ENCODE results near the gene GRIN2C.
"Not testable (repeated sequence)": the region's sequence is repeated elsewhere in the genome, so short reads cannot be mapped to it uniquely, and the experiment has no call there.

GRIN2C gene

DNA sequence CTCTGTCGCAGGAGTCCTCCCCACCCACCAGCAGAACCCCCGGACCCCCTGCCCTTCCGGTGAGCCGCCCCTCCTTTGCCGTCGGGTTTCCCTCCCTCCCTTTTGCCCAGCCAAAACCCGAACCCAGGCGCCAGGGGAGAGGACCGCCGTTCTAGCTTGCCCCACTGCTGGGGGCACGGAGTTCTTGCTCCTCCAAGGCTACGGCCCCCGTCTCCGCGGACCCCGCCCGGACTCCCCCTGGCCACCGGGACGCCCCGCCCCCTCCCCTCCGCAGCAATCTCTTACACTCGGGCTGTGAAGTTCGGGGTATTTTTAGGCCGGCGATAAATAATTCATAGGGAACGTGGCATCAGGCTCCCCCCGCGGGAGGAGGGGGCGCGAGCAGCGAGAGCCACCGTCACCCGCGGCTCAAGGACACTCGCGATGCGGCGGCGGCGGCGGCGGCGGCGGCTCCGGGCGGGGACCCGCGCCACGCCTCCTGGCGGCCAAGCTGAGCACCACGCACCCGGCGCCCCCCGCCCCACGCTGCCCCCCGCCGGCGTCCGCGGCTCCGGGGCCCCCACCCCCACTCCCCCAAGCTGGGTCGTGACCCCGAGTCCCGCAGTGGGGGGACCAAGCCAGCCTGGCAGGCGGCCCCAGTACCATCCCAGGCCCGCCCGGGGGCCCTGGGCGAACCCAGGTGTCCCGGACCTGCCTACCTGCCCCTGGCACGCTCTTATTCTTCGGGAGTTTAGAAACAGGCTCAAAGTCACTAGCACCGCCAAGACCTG, at the start of gene GRIN2C:
TSS of gene GRIN2C (minus strand) at position 427 of the 770 bp plus-strand sequence. CDS start 4,793 bp downstream, outside the sequence.
- no peak for DNase-seq

DNA sequence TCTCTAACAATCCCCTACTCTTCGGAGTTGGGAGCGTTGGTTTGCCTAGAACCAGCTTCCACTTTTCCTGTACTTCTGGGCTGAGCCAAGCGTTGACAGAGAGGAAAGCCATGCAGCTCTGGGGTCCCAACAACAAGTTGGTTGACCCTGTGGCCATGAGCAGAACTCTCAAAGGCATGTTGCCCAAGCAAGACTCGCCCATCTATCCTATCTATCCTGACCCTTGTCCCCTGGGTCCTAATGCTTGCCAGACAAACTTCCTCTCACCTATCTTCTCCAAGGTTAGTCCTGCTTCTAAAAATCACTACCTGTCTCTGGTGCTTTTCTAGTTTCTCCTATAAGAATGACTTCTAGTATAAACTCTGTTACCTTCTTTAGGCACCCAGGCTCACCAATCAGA, 49.4 kb upstream of the GRIN2C start:
- DNase-seq: not testable (repeated sequence)

- DNase-seq: no peak
Observed at GRCh38 chr17:74907012-74907411, 47.3 kb upstream of the GRIN2C start.

- not testable (repeated sequence) for DNase-seq
Observed at GRCh38 chr17:74906214-74906793, 46.6 kb upstream of the GRIN2C start.

DNA sequence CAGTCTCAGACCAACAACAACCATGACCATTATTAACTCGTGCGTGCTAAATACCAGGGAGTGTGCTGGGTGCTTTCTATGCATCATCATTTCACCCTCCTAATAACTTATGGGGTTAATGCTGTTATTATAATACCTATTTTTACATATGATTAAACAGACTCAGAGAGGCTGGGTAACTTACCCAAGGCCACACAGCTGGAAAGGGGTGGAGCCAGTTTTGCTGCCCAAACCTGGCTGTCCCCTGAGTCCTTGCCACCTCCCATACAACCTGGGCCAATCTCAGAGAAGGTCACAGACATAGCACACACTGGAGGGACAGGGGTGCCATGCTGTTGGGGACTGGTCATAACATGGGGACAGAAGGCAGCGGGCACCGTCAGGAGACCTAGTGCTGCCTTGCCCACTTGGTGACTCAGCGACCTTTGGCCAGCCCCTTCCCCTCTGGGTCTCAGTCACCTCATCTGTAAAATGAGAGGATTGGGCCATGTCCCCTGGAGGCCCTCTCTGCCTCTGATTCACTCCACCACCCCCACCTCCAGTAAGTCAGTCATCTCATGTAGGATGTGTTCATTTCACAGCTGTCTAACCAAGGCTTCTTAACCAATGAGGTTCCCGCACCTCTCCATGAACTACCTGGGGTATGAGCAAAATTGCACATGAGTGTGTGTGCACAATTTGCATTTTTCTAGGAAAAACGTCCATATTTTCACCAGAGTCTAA, 45.2 kb upstream of the GRIN2C start:
- no peak for DNase-seq

- DNase-seq: no peak
Observed at GRCh38 chr17:74903671-74904070, 44.0 kb upstream of the GRIN2C start.

GRCh38 chr17:74903034-74903433, 43.3 kb upstream of the GRIN2C start:
- DNase-seq: no peak

GRCh38 chr17:74901353-74902135, 41.9 kb upstream of the GRIN2C start:
- DNase-seq: no peak

DNA sequence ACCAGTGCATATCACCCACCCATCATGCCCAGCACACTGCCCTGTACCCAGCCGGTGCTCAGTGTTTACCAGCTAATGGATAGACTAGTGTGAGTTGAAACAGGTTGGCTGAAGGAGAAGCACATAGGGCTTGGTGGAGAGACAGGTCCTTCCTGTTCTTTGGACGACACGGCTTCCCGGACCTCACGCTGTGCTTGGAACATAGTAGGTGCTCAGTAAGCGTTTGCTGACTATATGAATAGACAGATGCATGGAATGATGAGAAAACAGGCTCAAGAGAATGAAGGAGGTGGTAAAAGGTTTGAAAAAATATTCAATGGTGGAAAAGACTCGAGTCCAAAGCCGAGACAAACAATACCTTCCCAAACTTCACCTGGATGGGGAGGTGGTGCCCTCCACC, 40.5 kb upstream of the GRIN2C start:
- no peak for DNase-seq

- DNase-seq: no peak
Observed at GRCh38 chr17:74898376-74898946, 38.8 kb upstream of the GRIN2C start.

- no peak for DNase-seq
Observed at GRCh38 chr17:74893936-74894671, 34.4 kb upstream of the GRIN2C start.

GRCh38 chr17:74892974-74893911, 33.6 kb upstream of the GRIN2C start, which contains the start of gene FADS6:
Gene FADS6, minus strand, starts transcription at chr17:74893633. Its CDS starts 38 bp downstream, at chr17:74893595.
- no peak for DNase-seq

GRCh38 chr17:74892013-74892841, 32.5 kb upstream of the GRIN2C start:
- no peak for DNase-seq

- DNase-seq: no peak
Observed at GRCh38 chr17:74890554-74890953, 30.9 kb upstream of the GRIN2C start.

DNA sequence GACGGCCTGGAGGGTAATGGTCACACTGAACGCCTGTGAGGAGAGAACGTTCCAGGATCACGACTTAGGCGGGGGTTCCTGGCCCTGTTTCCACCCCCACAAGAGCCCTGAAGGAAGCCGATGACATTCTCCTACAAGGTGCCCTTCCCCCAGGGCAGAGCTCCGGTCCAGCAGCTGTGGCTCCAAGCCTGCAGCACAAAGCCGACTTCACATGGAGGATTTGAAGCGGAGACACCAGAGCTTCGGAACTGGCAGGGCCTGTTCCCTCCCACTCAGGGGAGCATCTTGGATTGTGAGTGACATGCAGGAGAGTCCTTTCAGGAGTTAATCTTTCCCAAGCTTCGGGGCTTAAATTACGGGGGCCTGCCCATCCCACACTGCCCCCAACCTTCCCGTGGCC, 28.8 kb upstream of the GRIN2C start:
- no peak for DNase-seq

GRCh38 chr17:74883241-74883745, 23.6 kb upstream of the GRIN2C start:
- DNase-seq: no peak

- DNase-seq: no peak
Observed at GRCh38 chr17:74882517-74883240, 23.0 kb upstream of the GRIN2C start.

GRCh38 chr17:74881073-74881472, 21.4 kb upstream of the GRIN2C start:
- DNase-seq: no peak

- DNase-seq: no peak
Observed at GRCh38 chr17:74879308-74879707, 19.6 kb upstream of the GRIN2C start.
